ENCODE results near the gene CATSPERZ. TPM values are rescaled to one million over a fixed set of nuclear protein-coding genes. Genes with fewer than 3 reads are reported as not detected.
"Not testable (repeated sequence)": the region's sequence is repeated elsewhere in the genome, so short reads cannot be mapped to it uniquely, and the experiment has no call there.

The CATSPERZ gene
- total RNA-seq, 1 donor from 2014 or later = 0.39 TPM

DNA sequence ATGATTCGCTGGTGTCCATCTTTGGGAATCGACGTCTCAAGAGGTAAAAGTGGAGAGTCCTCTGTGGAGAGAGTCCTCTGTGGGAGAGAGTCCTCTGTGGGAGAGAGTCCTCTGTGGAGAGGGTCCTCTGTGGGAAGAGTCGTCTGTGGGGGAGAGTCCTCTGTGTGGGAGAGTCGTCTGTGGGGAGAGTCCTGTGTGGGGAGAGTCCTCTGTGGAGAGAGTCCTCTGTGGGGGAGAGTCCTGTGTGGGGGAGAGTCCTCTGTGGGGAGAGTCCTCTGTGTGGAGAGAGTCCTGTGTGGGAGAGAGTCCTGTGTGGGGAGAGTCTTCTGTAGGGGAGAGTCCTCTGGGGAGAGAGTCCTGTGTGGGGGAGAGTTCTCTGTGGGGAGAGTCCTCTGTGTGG lies 20.9 kb downstream of the CATSPERZ start:
- DNase-seq = no peak

DNA sequence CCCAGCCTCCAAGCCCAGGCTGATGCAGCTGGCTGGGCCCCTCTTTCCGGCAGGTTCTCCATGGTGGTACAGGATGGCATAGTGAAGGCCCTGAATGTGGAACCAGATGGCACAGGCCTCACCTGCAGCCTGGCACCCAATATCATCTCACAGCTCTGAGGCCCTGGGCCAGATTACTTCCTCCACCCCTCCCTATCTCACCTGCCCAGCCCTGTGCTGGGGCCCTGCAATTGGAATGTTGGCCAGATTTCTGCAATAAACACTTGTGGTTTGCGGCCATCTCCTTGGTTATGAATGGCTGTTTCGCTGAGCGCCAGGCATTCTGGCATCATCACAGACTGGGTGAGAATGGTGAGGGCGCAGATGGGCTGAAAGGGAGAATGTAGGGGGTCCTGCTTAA lies 21.4 kb downstream of the CATSPERZ start:
- DNase-seq = no peak

DNA sequence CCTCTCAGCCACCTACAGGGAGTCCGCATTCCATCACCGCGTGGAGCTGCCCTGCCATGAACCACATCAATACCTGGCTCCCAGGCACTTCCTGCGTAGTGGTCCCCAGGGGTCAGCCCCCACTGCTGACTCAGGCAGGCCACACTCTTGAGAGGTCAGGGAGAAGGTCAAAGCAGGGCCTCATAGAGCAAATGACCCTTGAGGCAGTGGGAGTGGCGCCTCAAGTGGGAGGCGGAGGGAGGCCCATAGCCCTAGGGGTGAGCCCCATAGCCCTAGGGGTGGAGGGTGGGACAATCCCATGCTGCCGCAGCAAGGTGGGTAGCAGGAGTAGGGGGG lies 22.7 kb downstream of the CATSPERZ start:
- DNase-seq = no peak

DNA sequence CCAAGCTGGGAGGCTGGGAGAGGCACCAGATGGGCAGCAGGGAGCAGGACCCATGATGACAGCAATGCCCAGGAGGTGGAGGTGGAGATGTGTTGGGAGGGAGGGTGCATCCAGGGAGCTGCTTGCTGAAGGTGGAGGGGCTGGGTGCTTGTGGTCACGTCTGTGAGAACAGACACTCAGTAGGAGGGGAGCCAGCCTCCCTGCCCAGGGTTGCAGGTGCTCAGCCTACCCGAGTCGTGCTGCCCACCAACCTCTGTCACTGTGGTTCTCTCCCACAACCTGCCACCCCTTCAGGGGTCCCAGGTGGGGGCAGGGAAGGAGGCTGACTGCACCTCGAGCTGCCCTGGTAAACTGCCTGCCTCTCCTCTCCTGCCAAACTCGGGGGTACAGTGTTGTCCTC lies 23.2 kb downstream of the CATSPERZ start:
- DNase-seq = no peak

DNA sequence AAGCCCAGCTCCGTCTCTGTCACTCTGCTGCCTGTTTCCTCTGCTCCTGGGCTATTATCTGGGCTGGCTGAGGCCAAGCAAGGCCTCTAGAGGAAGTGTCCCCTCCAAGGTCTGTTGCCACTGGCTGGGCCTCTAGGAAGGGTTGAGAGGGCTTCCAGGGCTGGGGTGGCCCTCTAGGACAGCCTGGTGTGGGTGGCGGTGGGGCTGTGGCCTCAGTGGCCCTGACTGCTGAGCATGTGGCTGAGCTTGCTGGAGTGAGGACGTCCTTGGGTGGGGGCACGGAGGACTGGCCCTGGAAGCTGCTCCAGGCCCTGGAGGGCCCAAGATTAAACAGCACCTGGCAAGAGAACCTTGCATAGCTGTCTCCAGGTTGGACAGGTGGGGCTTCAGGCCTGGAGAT lies 23.8 kb downstream of the CATSPERZ start:
- not testable (repeated sequence) for DNase-seq

DNA sequence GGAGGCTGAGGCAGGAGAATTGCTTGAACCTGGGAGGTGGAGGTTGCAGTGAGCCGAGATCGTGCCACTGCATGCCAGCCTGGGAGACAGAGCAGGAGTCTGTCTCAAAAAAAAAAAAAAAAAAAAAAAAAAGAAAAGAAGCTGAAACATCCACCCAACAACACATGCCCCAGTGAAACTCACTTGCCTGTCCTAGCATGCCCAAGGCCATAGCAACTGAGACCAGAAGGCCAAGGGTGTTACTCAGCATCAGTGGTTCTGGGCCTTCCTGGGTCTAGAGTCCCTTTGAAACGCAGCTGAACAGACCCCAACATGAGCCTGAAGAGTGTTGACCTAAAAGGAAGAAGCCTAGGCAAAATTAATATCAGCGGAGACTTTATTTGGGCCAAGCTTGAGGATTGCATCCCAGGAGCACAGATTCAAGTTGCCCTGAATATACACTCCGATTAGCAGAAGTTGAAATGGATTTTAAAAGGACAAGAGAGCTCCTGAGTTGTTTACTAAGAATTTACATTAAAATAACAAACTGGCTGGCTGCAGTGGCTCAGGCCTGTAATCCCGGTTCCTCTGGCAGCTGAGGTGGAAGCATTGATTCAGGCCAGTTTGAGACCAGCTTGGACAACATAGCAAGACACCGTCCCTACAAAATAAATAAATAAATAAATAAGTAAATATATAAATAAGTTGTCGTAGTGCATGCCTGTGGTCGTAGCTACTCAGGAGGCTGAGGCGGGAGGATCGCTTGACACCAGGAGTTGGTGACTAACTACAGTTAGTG lies 24.7 kb downstream of the CATSPERZ start:
- DNase-seq = no peak

DNA sequence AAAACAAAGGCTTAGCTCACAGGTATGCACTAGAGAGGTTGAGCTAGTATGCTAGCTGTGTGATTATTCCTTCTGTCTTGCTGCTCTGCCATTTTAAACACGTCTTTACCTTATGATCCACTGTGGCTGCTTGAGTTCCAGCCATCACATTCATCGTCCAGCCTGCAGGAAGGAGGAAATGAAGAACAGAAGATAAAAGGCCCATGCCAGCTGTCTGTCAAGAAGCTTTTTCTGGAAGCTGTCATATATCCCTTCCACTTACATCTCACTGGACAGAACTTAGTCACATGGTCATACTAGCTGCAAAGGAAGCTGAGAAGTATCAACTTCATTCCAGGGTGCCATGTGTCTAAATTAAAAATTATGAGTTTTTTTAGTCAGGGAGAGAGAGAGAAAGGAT lies 27.2 kb downstream of the CATSPERZ start:
- DNase-seq = no peak

DNA sequence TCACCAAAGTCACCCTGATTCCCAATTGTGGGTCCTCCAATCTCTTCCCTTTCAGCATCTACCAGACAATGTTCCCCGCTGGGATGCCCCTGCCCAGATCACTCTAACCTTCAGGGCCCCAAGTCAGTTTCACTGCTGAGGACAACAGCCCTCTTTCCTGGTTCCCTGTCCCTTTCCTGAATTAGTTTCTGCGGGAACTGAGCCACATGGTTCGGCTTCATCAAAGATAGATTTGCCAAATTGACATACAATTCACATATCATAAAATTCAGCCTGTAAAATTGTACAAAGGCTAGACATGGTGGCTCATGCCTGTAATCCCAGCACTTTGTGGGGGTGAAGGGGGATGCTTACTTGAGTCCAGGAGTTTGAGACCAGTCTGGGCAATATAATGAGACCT lies 27.8 kb downstream of the CATSPERZ start:
- no peak for DNase-seq

DNA sequence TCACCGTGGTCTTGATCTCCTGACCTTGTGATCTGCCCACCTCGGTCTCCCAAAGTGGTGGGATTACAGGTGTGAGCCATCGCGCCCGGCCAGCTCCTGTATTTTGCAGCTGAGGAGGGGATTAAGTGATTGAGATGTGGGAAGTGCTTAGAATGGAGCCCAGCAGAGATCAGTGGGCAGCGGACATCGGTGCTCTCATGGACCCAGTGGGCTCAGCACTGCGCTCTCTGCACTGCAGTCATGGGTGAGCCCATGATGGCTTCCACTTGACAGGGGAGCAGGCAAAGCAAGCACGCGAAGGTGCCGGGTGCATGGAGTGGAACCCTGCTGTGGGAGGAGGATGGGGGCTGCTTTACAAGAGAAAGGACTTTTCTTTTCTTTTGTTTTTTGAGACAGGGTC lies 30.7 kb downstream of the CATSPERZ start:
- DNase-seq = no peak

DNA sequence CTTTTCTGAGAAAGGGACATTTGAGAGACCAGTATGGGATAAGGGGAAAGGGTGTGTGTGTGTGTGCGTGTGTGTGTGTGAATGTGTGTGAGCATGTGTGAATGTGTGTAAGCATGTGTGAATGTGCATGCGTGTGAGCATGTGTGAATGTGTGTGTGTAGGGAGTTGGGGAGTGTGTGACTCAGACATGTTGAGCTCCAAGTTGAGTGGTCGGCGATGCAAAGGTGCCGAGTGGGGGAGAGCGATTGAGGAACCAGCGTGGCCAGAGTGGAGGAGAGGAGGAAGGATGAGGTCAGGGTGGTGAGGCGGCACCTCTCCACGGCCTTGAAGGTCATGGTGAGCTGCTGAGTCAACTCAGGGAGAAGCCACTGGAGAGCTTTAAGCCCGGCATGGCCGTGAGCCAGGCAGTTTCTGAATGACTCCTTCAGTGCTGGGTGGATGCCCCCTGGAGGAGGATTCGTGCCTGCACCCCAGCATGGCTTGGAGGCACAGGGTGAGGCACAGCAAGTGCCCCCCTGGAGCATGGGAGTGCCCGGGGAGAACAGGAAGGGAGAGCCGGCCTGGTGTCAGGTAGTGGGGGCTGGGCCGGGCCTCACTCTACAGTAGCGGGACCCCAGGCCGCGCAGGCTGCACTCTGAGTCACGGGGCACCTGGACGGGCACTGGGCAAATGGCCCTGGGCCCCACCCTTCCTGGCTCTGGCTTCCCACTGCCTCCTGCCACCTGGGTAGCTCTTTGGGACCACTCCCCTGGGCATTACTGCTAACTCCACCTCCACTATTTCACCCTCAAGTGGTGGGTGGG lies 31.6 kb downstream of the CATSPERZ start:
- DNase-seq = no peak

DNA sequence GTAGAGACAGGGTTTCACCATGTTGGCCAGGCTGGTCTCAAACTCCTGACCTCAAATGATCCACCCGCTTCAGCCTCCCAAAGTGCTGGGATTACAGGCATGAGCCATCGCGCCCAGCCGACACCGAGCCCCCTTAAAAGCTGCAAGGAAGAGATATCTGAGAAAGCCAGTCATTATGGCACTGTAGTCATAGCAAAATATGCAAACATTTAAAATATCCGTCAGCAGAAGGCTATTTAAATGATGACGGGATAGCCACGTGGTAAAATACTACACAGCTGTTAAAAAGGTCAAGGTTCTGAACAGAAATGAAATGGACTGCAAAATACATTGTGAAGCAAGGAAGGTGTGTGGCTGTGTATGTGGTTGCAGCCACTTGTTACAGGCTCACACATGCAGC lies 33.4 kb downstream of the CATSPERZ start:
- no peak for DNase-seq

DNA sequence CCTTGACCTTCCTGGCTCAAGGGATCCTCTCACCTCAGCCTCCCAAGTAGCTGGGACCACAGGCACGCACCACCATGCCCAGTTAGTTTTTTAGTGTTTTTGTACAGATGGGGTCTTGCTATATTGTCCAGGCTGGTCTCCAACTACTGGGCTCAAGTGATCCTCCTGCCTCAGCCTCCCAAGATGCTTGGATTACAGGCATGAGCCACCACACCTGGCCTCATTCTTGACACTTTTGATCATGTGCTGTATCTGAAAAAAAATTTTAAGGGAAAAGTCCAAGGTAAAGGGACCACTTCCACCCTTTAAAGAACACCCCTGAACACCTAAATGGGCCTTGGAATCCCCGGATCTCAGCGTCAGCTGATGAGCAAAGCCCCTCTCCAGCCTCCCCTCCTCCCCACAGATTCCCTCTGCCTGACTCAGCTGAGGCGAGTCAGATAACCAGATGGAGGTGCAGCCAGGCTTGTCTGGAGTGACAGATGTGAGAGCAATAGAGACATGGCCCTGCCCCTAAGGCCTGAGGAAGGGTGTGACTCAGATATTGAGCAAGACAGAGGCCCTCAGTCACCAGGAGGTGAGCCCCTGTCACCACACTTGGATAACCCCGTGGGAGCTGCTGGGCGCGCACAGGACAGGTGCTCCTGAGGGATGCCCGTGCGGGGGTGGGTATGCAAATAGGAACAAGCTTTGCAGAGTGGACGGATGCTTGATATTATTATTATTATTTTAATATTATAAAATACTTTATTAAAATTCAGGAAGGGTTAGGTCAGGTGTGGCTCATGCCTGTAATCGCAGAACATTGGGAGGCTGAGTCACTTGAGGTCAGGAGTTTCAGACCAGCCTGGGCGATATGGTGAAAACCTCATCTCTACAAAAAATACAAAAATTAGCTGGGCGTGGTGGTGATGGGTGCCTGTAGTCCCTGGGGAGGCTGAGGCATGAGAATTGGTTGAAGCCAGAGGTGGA lies 34.9 kb downstream of the CATSPERZ start:
- DNase-seq = no peak

DNA sequence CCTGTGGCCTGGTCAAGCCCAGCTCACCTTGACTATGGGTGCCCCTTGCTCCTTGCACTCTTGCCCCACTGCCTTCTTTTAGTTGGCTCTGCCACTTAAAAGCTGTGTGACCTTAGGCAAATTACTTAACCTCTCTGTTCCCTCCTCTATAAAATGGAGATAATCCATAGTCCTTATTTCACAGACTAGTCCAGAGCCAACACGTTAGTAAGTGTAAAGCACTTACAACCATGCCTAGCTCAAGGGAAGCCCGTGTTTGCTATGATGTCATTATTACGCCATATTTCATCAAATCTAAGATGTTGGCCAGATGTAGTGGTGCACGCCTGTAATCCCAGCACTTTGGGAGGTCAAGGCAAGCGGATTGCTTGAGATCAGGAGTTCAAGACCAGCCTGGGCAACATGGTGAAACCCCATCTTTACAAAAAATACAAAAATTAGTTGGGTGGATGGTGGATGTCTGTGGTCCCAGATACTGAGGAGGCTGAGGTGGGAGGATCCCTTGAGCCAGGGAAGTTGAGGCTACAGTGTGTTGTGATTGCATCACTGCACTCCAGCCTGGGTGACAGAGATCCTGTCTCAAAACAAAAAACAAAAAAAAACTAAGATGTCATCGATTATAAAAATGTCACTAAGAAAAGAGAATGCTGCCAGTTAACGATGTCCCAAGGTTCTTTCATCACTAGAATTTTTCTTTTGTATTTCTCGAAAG lies 37.5 kb downstream of the CATSPERZ start:
- no peak for DNase-seq

DNA sequence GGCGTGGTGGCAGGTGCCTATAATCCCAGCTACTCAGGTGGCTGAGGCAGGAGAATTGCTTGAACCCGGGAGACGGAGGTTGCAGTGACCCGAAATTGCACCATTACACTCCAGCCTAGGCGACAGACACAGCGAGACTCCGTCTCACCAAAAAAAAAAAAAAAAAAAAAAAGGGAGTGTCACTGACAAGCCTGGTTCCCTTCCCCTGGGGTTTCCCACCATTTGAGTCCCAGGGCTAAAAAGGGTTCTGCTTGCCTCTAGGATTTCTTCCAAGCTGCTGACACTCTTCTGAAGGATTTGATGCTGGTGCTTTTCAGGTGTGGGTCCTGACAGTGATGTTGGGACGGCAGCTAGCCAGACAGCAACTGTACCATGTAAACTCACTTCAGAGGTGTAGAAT lies 38.6 kb downstream of the CATSPERZ start:
- DNase-seq = no peak

DNA sequence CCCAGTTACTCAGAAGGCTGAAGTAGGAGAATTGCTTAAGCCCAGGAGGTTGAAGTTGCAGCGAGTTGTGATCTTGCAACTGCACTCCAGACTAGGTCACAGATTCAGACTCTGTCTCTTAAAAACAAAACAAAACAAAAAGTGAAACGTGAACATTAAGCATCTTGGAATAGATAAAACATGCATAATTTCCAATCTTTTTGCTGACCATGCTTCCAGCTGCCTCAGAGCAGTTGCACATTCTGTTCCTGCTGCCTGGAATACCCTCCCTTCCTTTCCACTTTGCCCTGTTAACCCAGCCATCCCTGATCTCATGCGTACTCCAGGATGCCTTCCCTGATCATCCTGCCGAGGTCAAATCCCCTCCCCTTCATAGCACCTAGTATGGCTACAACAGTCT lies 39.1 kb downstream of the CATSPERZ start:
- DNase-seq = no peak

DNA sequence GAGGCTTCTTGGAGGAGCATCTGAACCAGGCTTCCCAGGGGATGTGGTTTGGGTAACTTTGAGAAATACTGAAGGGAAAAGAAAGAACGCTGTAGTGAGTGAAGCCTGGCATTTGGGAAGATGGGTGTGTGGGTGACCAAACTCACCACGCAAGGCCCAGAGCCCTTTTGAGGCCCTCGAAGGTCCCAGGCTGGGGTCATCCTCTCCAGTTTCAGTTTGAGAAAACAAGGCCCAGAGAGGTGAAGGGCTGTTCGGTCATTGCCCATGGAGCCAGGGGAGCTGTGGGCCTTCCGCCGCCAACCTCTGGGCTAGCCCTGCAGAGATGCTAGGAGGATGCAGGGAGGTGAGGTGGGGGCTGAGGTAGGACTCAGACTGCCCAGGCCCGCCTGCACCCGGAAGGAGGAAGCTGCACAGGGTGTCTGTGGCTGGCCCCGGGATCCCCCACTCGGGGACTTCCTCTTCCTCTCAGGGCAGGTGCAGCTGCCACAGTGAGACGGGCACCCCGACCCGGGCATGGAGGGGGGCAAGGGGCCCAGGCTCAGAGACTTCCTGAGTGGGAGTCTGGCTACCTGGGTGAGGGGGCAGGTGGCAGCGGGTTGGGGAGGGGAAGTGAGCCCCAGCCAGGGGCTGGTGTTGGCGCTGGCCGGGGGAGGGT lies 39.7 kb downstream of the CATSPERZ start, which contains the start of gene CCDC88B:
TSS of gene CCDC88B (plus strand) at position 451 of the 655 bp plus-strand sequence. CDS start at position 514, 63 bp downstream.
- DNase-seq = no peak

DNA sequence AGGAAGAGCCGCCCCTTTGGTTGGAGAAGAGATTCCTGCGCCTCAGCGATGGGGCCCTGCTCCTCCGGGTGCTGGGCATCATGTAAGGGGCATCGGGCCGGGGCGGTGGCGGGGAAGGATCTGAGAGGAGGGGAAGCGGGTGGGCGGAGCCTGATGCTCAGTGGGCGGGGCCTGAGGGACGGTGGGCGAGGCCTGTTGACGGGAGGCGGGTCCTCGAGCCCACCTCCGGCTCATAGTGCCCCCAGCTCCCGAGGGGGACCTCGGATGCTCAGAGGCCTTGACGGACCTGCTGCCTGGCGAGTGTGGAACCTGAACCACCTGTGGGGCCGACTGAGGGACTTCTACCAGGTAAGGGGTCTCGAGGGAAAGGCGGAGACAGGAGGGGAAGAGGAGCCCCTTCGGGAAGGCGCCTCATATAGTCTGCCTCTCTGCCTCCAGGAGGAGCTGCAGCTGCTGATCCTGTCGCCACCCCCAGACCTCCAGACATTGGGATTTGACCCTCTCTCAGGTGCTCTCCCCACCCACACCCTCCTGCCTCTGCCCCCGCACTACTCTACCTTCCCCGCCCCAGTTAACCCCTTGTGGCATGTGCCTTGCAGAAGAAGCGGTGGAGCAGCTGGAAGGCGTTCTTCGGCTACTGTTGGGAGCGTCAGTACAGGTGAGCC lies 40.6 kb downstream of the CATSPERZ start:
- DNase-seq = no peak

DNA sequence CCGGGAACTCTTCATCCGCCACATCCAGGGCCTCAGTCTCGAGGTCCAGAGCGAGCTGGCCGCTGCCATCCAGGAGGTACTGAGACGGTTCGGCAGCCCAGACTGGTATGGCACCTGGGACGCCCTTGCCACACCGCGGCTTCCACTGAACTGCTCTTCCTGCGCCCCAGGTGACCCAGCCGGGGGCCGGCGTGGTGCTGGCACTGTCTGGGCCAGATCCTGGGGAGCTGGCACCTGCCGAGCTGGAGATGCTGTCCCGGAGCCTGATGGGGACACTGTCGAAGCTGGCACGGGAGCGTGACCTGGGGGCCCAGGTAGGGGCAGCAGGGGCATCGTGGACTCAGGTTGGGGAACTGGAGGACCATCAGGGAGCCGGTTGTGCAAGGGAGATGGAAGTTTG lies 41.3 kb downstream of the CATSPERZ start:
- DNase-seq = no peak

DNA sequence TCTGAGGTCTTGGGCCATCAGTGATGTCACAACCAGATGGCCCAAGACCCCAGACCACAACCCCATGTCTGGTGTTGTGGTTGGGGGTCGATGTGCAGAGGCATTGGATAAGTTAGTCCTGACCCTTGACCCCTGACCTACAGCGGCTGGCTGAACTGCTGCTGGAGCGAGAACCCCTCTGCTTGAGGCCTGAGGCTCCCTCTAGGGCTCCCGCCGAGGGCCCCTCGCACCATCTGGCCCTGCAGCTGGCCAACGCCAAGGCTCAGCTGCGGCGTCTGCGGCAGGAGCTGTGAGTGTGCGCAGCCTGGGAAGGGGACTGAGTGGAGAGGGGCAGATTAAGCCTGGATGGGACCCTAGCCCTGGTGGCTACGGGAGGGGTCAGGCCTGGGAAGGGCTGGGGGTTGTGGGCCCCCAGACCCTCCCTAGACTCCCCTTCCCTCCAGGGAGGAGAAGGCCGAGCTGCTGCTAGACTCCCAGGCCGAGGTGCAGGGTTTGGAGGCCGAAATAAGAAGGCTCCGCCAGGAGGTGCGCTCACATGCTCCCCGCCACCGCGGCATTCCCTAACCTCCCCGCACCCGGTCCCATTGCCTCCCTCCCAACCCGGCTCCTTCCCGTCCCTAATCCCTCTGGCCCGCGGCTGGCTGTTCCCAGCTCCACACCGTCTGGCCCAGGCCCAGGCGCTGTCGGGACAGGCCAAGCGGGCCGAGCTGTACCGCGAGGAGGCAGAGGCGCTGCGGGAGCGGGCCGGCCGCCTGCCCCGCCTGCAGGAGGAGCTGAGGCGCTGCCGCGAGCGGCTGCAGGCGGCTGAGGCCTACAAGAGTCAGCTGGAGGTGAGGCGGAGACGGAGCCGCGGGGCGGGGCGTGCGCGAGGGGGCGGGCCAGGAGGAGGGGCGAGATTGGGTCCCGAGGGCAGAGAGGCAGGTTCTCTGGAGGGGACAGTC lies 42.0 kb downstream of the CATSPERZ start:
- DNase-seq = peak; percentile 51

Measured in skin of body (tissue), 2 donors.